ENCODE data around the gene MRPL44.

DNA sequence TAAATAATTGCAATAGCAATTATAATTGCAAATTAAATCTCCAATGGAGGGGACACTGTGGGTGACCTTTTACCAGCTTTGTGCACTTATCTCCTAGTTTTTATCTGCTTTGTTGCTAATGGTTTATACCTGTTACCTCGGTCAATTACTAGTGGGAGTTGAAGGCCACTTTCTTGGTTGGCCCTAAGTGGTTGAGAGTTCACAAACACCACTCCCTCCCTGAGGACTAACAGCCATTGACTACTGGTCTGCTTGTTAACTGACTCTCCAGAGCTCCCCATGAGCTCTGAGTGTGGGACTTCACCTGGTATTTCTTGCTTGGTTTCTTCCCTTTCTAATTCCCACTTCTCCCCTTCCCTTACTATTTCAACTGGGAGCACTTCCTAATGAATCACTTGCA, 54.6 kb downstream of the MRPL44 start:
- TF ChIP-seq, protein P1, sequence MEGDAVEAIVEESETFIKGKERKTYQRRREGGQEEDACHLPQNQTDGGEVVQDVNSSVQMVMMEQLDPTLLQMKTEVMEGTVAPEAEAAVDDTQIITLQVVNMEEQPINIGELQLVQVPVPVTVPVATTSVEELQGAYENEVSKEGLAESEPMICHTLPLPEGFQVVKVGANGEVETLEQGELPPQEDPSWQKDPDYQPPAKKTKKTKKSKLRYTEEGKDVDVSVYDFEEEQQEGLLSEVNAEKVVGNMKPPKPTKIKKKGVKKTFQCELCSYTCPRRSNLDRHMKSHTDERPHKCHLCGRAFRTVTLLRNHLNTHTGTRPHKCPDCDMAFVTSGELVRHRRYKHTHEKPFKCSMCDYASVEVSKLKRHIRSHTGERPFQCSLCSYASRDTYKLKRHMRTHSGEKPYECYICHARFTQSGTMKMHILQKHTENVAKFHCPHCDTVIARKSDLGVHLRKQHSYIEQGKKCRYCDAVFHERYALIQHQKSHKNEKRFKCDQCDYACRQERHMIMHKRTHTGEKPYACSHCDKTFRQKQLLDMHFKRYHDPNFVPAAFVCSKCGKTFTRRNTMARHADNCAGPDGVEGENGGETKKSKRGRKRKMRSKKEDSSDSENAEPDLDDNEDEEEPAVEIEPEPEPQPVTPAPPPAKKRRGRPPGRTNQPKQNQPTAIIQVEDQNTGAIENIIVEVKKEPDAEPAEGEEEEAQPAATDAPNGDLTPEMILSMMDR (IDR thresholded peaks at IDR 0.05): no peak
- TF ChIP-seq ZFX (IDR thresholded peaks at IDR 0.05; ENCODE audit: borderline replicate concordance): no peak
